HepG2 (cell line): ENCODE measurements around the gene TPPP3. TPM values are rescaled to one million over a fixed set of nuclear protein-coding genes. Genes with fewer than 3 reads are reported as not detected.
A peak's percentile ranks its signal among the peaks of the same experiment; 100 is the strongest.

Experiments
- ATAD3A ChIP-seq: sonication (generic); formaldehyde crosslinking; IDR thresholded peaks from 2 replicates; pipeline ENCODE4 v1.4.0; 2020; ENCODE audit warnings: missing genetic modification reagents
- ATF4 ChIP-seq, 2 experiments: fragments of 450-650 bp in 1 of 2; sonication (generic) in 1 of 2; formaldehyde crosslinking; IDR thresholded peaks; 2 replicates each; pipeline versions ENCODE4 v1.5.0 to v1.8.0; 2020 to 2022; ENCODE audit warnings: mild to moderate bottlenecking in 1 of 2, missing genetic modification reagents in 1 of 2
- CREM ChIP-seq, 2 experiments: sonication (generic) in 1 of 2; formaldehyde crosslinking in 1 of 2; IDR thresholded peaks; 2 replicates each; pipeline versions ENCODE4 v1.4.0 to v1.6.1; 2016 to 2020; ENCODE audit warnings: antibody characterized with exemption in 1 of 2, mild to moderate bottlenecking in 1 of 2, missing genetic modification reagents in 1 of 2
- E2F1 ChIP-seq: sonication (generic); formaldehyde crosslinking; IDR thresholded peaks from 2 replicates; pipeline ENCODE4 v1.5.0; 2020; ENCODE audit warnings: missing genetic modification reagents
- FLYWCH1 ChIP-seq: sonication (generic); formaldehyde crosslinking; IDR thresholded peaks from 2 replicates; pipeline ENCODE4 v1.8.1; 2023; ENCODE audit warnings: mild to moderate bottlenecking, missing genetic modification reagents
- MZF1 ChIP-seq: sonication (generic); formaldehyde crosslinking; IDR thresholded peaks from 2 replicates; pipeline ENCODE4 v1.8.1; 2023; ENCODE audit warnings: mild to moderate bottlenecking, missing genetic modification reagents, borderline replicate concordance
- NFE2L1 ChIP-seq: sonication (generic); formaldehyde crosslinking; IDR thresholded peaks from 2 replicates; pipeline ENCODE4 v1.4.0; 2020; ENCODE audit warnings: missing genetic modification reagents, mild to moderate bottlenecking, borderline replicate concordance
- NFIB ChIP-seq: sonication (generic); formaldehyde crosslinking; IDR thresholded peaks from 2 replicates; pipeline ENCODE4 v1.9.0; 2021; ENCODE audit warnings: missing genetic modification reagents, mild to moderate bottlenecking, borderline replicate concordance
- NONO ChIP-seq, 2 experiments: fragments of 450-650 bp in 1 of 2; sonication (generic) in 1 of 2; formaldehyde crosslinking in 1 of 2; IDR thresholded peaks in 1 of 2; conservative IDR thresholded peaks in 1 of 2; 2 replicates each; pipeline versions ENCODE4 v1.6.1 to v1.8.0; 2017 to 2022; ENCODE audit warnings: mild to moderate bottlenecking in 1 of 2, missing genetic modification reagents in 1 of 2, moderate library complexity in 1 of 2
- RXRA ChIP-seq: sonication (generic); formaldehyde crosslinking; IDR thresholded peaks from 2 replicates; pipeline ENCODE4 v1.5.1; 2020; ENCODE audit warnings: missing genetic modification reagents
- SALL1 ChIP-seq: sonication (generic); formaldehyde crosslinking; IDR thresholded peaks from 2 replicates; pipeline ENCODE4 v1.8.0; 2022; ENCODE audit warnings: mild to moderate bottlenecking, missing genetic modification reagents
- SALL2 ChIP-seq: sonication (generic); formaldehyde crosslinking; IDR thresholded peaks from 2 replicates; pipeline ENCODE4 v1.8.1; 2023; ENCODE audit warnings: mild to moderate bottlenecking, missing genetic modification reagents, inconsistent platforms
- SPEN ChIP-seq: sonication (generic); formaldehyde crosslinking; IDR thresholded peaks from 2 replicates; pipeline ENCODE4 v1.5.1; 2020; ENCODE audit warnings: low read depth, mild to moderate bottlenecking, missing genetic modification reagents
- TBX2 ChIP-seq: sonication (generic); formaldehyde crosslinking; IDR thresholded peaks from 2 replicates; pipeline ENCODE4 v1.5.0; 2020; ENCODE audit warnings: missing genetic modification reagents, mild to moderate bottlenecking, borderline replicate concordance
- TMF1 ChIP-seq: sonication (generic); formaldehyde crosslinking; IDR thresholded peaks from 2 replicates; pipeline ENCODE4 v1.8.1; 2022; ENCODE audit warnings: low read depth, missing genetic modification reagents
- YY1 ChIP-seq: IDR thresholded peaks from 2 replicates; pipeline ENCODE4 v1.6.1; 2011; ENCODE audit warnings: low read length, low read depth, moderate library complexity, mild to moderate bottlenecking; ENCODE audit not compliant: insufficient read depth, insufficient replicate concordance
- ZBTB46 ChIP-seq: sonication (generic); formaldehyde crosslinking; IDR thresholded peaks from 2 replicates; pipeline ENCODE4 v1.4.0; 2020; ENCODE audit warnings: mild to moderate bottlenecking, missing genetic modification reagents, borderline replicate concordance
- ZFYVE20 ChIP-seq: sonication (generic); formaldehyde crosslinking; IDR thresholded peaks from 2 replicates; pipeline ENCODE4 v1.8.0; 2023; ENCODE audit warnings: low read depth, mild to moderate bottlenecking, moderate library complexity, missing genetic modification reagents, borderline replicate concordance
- ZKSCAN5 ChIP-seq: sonication (generic); formaldehyde crosslinking; IDR thresholded peaks from 2 replicates; pipeline ENCODE4 v1.5.1; 2020; ENCODE audit warnings: mild to moderate bottlenecking, missing genetic modification reagents
- ZNF496 ChIP-seq: sonication (generic); formaldehyde crosslinking; IDR thresholded peaks from 2 replicates; pipeline ENCODE4 v1.8.1; 2023; ENCODE audit warnings: mild to moderate bottlenecking, moderate library complexity, missing genetic modification reagents; ENCODE audit not compliant: insufficient replicate concordance
- ZNF510 ChIP-seq: sonication (generic); formaldehyde crosslinking; IDR thresholded peaks from 2 replicates; pipeline ENCODE4 v1.4.0; 2020; ENCODE audit warnings: low read depth, mild to moderate bottlenecking, missing genetic modification reagents
- ZNF629 ChIP-seq: sonication (generic); formaldehyde crosslinking; conservative IDR thresholded peaks from 2 replicates; pipeline ENCODE4 v1.5.0; 2020; ENCODE audit warnings: missing genetic modification reagents
- ZNF713 ChIP-seq: sonication (generic); formaldehyde crosslinking; IDR thresholded peaks from 2 replicates; pipeline ENCODE4 v1.4.0; 2020; ENCODE audit warnings: mild to moderate bottlenecking, missing genetic modification reagents
- polyA plus RNA-seq, 8 experiments: library from polyadenylated mRNA; depleted of rRNA in 3 of 8; stranded (reverse) in 7 of 8; unstranded in 1 of 8; fragments of >200 nt; fragmentation: Illumina TruSeq in 4 of 8; extraction: Trizol in 4 of 8; gene quantifications; 2 replicates each; pipeline versions ENCODE4 v1.2.1 to v1.2.3, GENCODE V29; 2011 to 2016; ENCODE audit warnings: low read depth in 4 of 8, missing spikeins in 1 of 8, mixed read lengths in 1 of 8; ENCODE audit not compliant: insufficient read depth in 1 of 8
- total RNA-seq, 5 experiments: library from RNA; depleted of rRNA; stranded (reverse); fragments of >200 nt; fragmentation: Illumina TruSeq; extraction: Trizol; gene quantifications; 2 replicates each; pipeline ENCODE4 v1.2.3, GENCODE V29; 2016; ENCODE audit warnings: low read depth in 1 of 5
- TF ChIP-seq, protein P1 (sequence below): sonication (generic); formaldehyde crosslinking; IDR thresholded peaks from 2 replicates; pipeline ENCODE4 v1.9.0; 2022; ENCODE audit warnings: missing genetic modification reagents, mild to moderate bottlenecking, borderline replicate concordance

The TPPP3 gene
- total and polyA plus RNA-seq, 2 of the 13 experiments (the other 11 are each of a cell fraction or from before 2014, with no cell fraction given) = 0.16 to 0.44 TPM

- no peak; the same call in 1 of the 2 replicates for TF ChIP-seq TMF1 (CRISPR knock-in tag)
- TF ChIP-seq MZF1 (CRISPR knock-in tag) = no peak
- no peak for TF ChIP-seq NONO (IDR thresholded peaks at IDR 0.05)
- peak; percentile 55; the same call in 1 of the 2 replicates for TF ChIP-seq NONO (CRISPR knock-in tag; conservative IDR thresholded peaks at IDR 0.05)
- peak in 1 of 2 experiments; percentile 51; a peak in 1 of 4 replicates for TF ChIP-seq ATF4 (CRISPR knock-in tag; IDR thresholded peaks at IDR 0.05)
- peak; percentile 79 for TF ChIP-seq SALL1 (CRISPR knock-in tag)
- TF ChIP-seq SPEN = peak; percentile 85; the same call in 1 of the 2 replicates
- TF ChIP-seq YY1 = no peak
- TF ChIP-seq ZFYVE20 (CRISPR knock-in tag) = peak; percentile 85
- no peak for TF ChIP-seq CREM (IDR thresholded peaks at IDR 0.05)
- no peak for TF ChIP-seq CREM (CRISPR knock-in tag; IDR thresholded peaks at IDR 0.05)
- no peak for TF ChIP-seq NFIB (CRISPR knock-in tag)
- peak; percentile 60; the same call in 1 of the 2 replicates for TF ChIP-seq RXRA (CRISPR knock-in tag)
- no peak for TF ChIP-seq ZNF713 (CRISPR knock-in tag)
- TF ChIP-seq NFE2L1 (CRISPR knock-in tag) = 0 out of 2 replicates have a peak, but pooled peaks have one; percentile 72
- TF ChIP-seq ATAD3A (CRISPR knock-in tag) = 0 out of 2 replicates have a peak, but pooled peaks have one; percentile 33
- 0 out of 2 replicates have a peak, but pooled peaks have one; percentile 8 for TF ChIP-seq ZNF629 (CRISPR knock-in tag)
- TF ChIP-seq E2F1 = 0 out of 2 replicates have a peak, but pooled peaks have one; percentile 42
- peak; percentile 87 for TF ChIP-seq TBX2
- no peak for TF ChIP-seq ZBTB46 (CRISPR knock-in tag)
- TF ChIP-seq ZNF496 = no peak
- TF ChIP-seq SALL2 (CRISPR knock-in tag) = 0 out of 2 replicates have a peak, but pooled peaks have one; percentile 26
- no peak for TF ChIP-seq ZKSCAN5
- peak; percentile 87 for TF ChIP-seq ZNF510 (CRISPR knock-in tag)
- TF ChIP-seq, protein P1, sequence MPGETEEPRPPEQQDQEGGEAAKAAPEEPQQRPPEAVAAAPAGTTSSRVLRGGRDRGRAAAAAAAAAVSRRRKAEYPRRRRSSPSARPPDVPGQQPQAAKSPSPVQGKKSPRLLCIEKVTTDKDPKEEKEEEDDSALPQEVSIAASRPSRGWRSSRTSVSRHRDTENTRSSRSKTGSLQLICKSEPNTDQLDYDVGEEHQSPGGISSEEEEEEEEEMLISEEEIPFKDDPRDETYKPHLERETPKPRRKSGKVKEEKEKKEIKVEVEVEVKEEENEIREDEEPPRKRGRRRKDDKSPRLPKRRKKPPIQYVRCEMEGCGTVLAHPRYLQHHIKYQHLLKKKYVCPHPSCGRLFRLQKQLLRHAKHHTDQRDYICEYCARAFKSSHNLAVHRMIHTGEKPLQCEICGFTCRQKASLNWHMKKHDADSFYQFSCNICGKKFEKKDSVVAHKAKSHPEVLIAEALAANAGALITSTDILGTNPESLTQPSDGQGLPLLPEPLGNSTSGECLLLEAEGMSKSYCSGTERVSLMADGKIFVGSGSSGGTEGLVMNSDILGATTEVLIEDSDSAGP = peak; percentile 89
- TF ChIP-seq FLYWCH1 = peak; percentile 42; the same call in 1 of the 2 replicates
These were observed 37.2 kb upstream of the TPPP3 start (continued) for GRCh38 chr16:67430504-67430976.
